HCT116 (cell line): ENCODE measurements around the gene KRT15. TPM values are rescaled to one million over a fixed set of nuclear protein-coding genes. Genes with fewer than 3 reads are reported as not detected.

ENCODE experiments used
- ATAC-seq: fragments of 200-7000 bp; cut with Tn5 transposase; 2 replicates; pipeline ENCODE4 v1.9.1; 2020; ENCODE audit warnings: mild to moderate bottlenecking, moderate library complexity
- BruUV-seq: library from RNA; stranded (reverse); fragments of 400-500 nt; replicated peaks from 2 replicates; lab custom pipeline; 2021; lab: Mats Ljungman, UMichigan
- CTCF ChIA-PET: fragments of 300-600 bp; sonication (Branson Sonifier 250); formaldehyde crosslinking; loops from one replicate; lab custom pipeline; 2021; ENCODE audit warnings: antibody characterized with exemption; lab: Charles Lee
- POLR2A ChIA-PET: fragments of 300-600, 350-600 bp; sonication (Branson Sonifier 250); formaldehyde crosslinking; loops from one replicate; lab custom pipeline; 2021; ENCODE audit warnings: antibody characterized with exemption; lab: Charles Lee
- RAD21 ChIA-PET, 2 experiments: fragments of 300-600 bp; sonication (Branson Sonifier 250); formaldehyde crosslinking; loops; one replicate each; lab custom pipeline; 2023; ENCODE audit warnings: low total read pairs in 2 of 2; ENCODE audit not compliant: uncharacterized antibody in 2 of 2, unreplicated experiment in 2 of 2, low non-redundant PET in 1 of 2; lab: Charles Lee
- DNase-seq: peaks from one replicate; pipeline ENCODE4 v3.0.0-alpha.2; 2010; ENCODE audit warnings: low read depth, low spot score
- H2AFZ ChIP-seq: fragments of 200-600 bp; shearing (Covaris generic), sonication (generic); 2 replicates; pipeline ENCODE4 v1.6.1; 2017; ENCODE audit warnings: low read depth, mixed run types, mixed read lengths, antibody characterized with exemption, low read length; ENCODE audit not compliant: poor library complexity, severe bottlenecking
- H3K27ac ChIP-seq: 2 replicates; pipeline ENCODE4 v1.5.1; 2012; ENCODE audit warnings: low read depth, low read length
- H3K27me3 ChIP-seq: fragments of 200-600 bp; sonication (generic); 2 replicates; pipeline ENCODE4 v1.6.1; 2016; ENCODE audit warnings: mixed run types, low read length, mixed read lengths; ENCODE audit not compliant: insufficient read depth
- H3K36me3 ChIP-seq, 2 experiments: fragments of 200-500 bp in 1 of 2; fragments of 200-600 bp in 1 of 2; sonication (Bioruptor generic) in 1 of 2; sonication (generic) in 1 of 2; 2 replicates each; pipeline versions ENCODE4 v1.5.1 to v1.6.1; 2014 to 2016; ENCODE audit warnings: low read length in 2 of 2, inconsistent platforms in 1 of 2, mixed read lengths in 1 of 2, mixed run types in 1 of 2; ENCODE audit not compliant: insufficient read depth in 2 of 2, control insufficient read depth in 1 of 2
- H3K4me1 ChIP-seq, 2 experiments: fragments of 200-600 bp in 1 of 2; sonication (generic) in 1 of 2; 2 replicates each; pipeline versions ENCODE4 v1.5.1 to v1.6.1; 2012 to 2017; ENCODE audit warnings: low read length in 2 of 2, inconsistent platforms in 1 of 2, mild to moderate bottlenecking in 1 of 2, mixed read lengths in 1 of 2, mixed run types in 1 of 2, moderate library complexity in 1 of 2; ENCODE audit not compliant: insufficient read depth in 2 of 2, control insufficient read depth in 1 of 2
- H3K4me2 ChIP-seq: fragments of 200-600 bp; sonication (generic); 2 replicates; pipeline ENCODE4 v1.6.1; 2017; ENCODE audit warnings: mixed run types, low read length, mixed read lengths
- H3K4me3 ChIP-seq, 2 experiments: fragments of 200-600 bp in 1 of 2; sonication (generic) in 1 of 2; replicated peaks in 1 of 2; 2 replicates each; pipeline ENCODE4 v1.5.1; 2011 to 2016; ENCODE audit warnings: low read length in 2 of 2, control low read depth in 1 of 2, low read depth in 1 of 2, mild to moderate bottlenecking in 1 of 2, mixed read lengths in 1 of 2, mixed run types in 1 of 2
- H3K79me2 ChIP-seq: fragments of 200-600 bp; sonication (generic); 2 replicates; pipeline ENCODE4 v1.6.1; 2017; ENCODE audit warnings: mild to moderate bottlenecking, mixed run types, low read length, moderate library complexity, mixed read lengths; ENCODE audit not compliant: insufficient read depth
- H3K9ac ChIP-seq: fragments of 200-600 bp; sonication (generic); 2 replicates; pipeline ENCODE4 v1.6.1; 2016; ENCODE audit warnings: low read length, mixed read lengths
- H3K9me2 ChIP-seq: fragments of 200-600 bp; sonication (generic), shearing (Covaris generic); 2 replicates; pipeline ENCODE4 v1.6.1; 2017; ENCODE audit warnings: mixed run types, mild to moderate bottlenecking, moderate library complexity; ENCODE audit not compliant: insufficient read depth
- H3K9me3 ChIP-seq, 2 experiments: fragments of 200-500 bp in 1 of 2; fragments of 200-600 bp in 1 of 2; sonication (Bioruptor generic) in 1 of 2; sonication (generic) in 1 of 2; 2 replicates each; pipeline ENCODE4 v1.6.1; 2014 to 2017; ENCODE audit warnings: low read length in 2 of 2, mixed read lengths in 2 of 2, inconsistent platforms in 1 of 2, low read depth in 1 of 2, mild to moderate bottlenecking in 1 of 2, mixed run types in 1 of 2, moderate library complexity in 1 of 2; ENCODE audit not compliant: control insufficient read depth in 1 of 2, insufficient read depth in 1 of 2
- H4K20me1 ChIP-seq: fragments of 200-600 bp; sonication (generic), shearing (Covaris generic); 2 replicates; pipeline ENCODE4 v1.6.1; 2017; ENCODE audit warnings: mixed run types, mild to moderate bottlenecking, moderate library complexity; ENCODE audit not compliant: insufficient read depth
- CBX3 ChIP-seq: IDR thresholded peaks from 2 replicates; pipeline ENCODE4 v1.6.1; 2012; ENCODE audit warnings: low read depth
- EGR1 ChIP-seq: IDR thresholded peaks from 2 replicates; pipeline ENCODE4 v1.6.1; 2012; ENCODE audit warnings: low read depth
- EZH2 ChIP-seq: fragments of 200-600 bp; sonication (generic); IDR thresholded peaks from 2 replicates; pipeline ENCODE4 v1.6.1; 2017; ENCODE audit warnings: antibody characterized with exemption, mixed run types
- EZH2phosphoT487 ChIP-seq: fragments of 200-600 bp; IDR thresholded peaks from 2 replicates; pipeline ENCODE4 v1.6.1; 2018; ENCODE audit warnings: antibody characterized with exemption, borderline replicate concordance
- FOSL1 ChIP-seq: IDR thresholded peaks from 2 replicates; pipeline ENCODE4 v1.6.1; 2012; ENCODE audit warnings: low read depth
- JUND ChIP-seq: IDR thresholded peaks from 2 replicates; pipeline ENCODE4 v1.6.1; 2012
- POLR2A ChIP-seq: IDR thresholded peaks from 2 replicates; pipeline ENCODE4 v1.7.0; 2011; ENCODE audit warnings: borderline replicate concordance; ENCODE audit not compliant: insufficient read depth, insufficient read length; ENCODE audit errors: extremely low read depth
- RAD21 ChIP-seq: IDR thresholded peaks from 2 replicates; pipeline ENCODE4 v1.6.1; 2012; ENCODE audit warnings: low read depth, mild to moderate bottlenecking
- SP1 ChIP-seq: IDR thresholded peaks from 2 replicates; pipeline ENCODE4 v1.6.1; 2012; ENCODE audit warnings: low read depth
- SRF ChIP-seq: IDR thresholded peaks from 2 replicates; pipeline ENCODE4 v1.6.1; 2012; ENCODE audit warnings: low read depth
- ZFX ChIP-seq: fragments of 450-650 bp; IDR thresholded peaks from 2 replicates; pipeline ENCODE4 v1.6.1; 2017
- ZNF274 ChIP-seq: fragments of 200-500 bp; sonication (Bioruptor generic); IDR thresholded peaks from 2 replicates; pipeline ENCODE4 v1.6.1; 2014; ENCODE audit warnings: mild to moderate bottlenecking, low read depth, low read length, inconsistent platforms
- intact Hi-C: fragments of 100-400 bp; cut with micrococcal nuclease; formaldehyde crosslinking; loops from 2 replicates; pipeline ENCODE4 v1.10.0; 2022
- total RNA-seq: library from RNA; stranded (reverse); gene quantifications from one replicate; pipeline ENCODE4 v1.2.1, GENCODE V29; 2021; ENCODE audit not compliant: unreplicated experiment
- TF ChIP-seq, protein P1 (sequence below): IDR thresholded peaks from 2 replicates; pipeline ENCODE4 v1.6.1; 2011; ENCODE audit warnings: mild to moderate bottlenecking, low read length, moderate library complexity; ENCODE audit not compliant: insufficient replicate concordance; ENCODE audit errors: extremely low read depth
- TF ChIP-seq, protein P2 (sequence below): IDR thresholded peaks from 2 replicates; pipeline ENCODE4 v1.6.1; 2012
- TF ChIP-seq, protein P3 (sequence below): IDR thresholded peaks from 2 replicates; pipeline ENCODE4 v1.6.1; 2012
- TF ChIP-seq, protein P4 (sequence below), 3 experiments: fragments of 200-600 bp in 1 of 3; sonication (generic) in 1 of 3; IDR thresholded peaks in 2 of 3; conservative IDR thresholded peaks in 1 of 3; 2 replicates each; pipeline ENCODE4 v1.5.1; 2012 to 2017; ENCODE audit warnings: low read depth in 2 of 3, low read length in 2 of 3, antibody characterized with exemption in 1 of 3, borderline replicate concordance in 1 of 3, control low read depth in 1 of 3, mild to moderate bottlenecking in 1 of 3, mixed read lengths in 1 of 3, mixed run types in 1 of 3, moderate library complexity in 1 of 3; ENCODE audit not compliant: insufficient read depth in 1 of 3

The KRT15 gene
- total RNA-seq, 1 experiment from 2014 or later: 37.1 TPM

DNA sequence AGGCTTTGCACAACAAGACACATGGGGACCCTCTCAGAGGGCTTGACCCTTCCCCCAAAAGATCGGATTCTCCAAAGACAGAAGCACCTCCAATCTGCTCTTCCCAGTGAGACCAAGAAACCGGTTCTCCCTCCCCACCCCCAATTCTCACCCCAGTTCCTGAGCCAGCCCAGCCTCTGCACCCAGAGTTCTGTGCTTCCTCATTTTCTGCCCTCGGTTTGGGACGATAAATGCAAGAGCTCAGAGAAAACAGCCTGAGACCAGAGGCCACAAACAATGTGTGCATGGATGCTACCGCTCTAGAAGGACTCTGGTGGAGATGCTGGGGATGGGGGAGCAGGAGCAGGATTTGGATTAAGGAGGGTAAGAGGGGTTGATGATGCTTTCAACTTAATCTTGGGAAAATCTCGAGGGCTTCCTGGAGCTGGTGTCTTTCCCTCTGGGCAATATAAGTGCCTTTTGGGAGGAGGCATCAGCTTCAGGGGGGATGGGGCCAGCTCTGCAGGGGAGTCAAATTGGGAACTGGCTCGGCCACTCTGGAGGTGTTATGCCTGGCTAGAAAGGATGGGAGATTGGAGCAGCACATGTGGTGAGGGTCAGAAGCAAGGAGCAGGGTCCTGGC lies 6.0 kb downstream of the KRT15 start:
- CTCF ChIA-PET: no interaction called here
- Histone ChIP-seq H3K36me3 (0 out of 4 replicates have a peak, but pooled peaks cover 0 to 5% of the 10 kb centered on the region in 2 experiments), H3K4me1 (peaks cover 13 to 43% of the 10 kb centered on the region in 2 experiments), H3K27ac (no peak overlapping the region), H3K79me2 (no peaks in the 10 kb centered on the region), H2AFZ (no peak overlapping the region), H3K9ac (no peak overlapping the region), H3K27me3 (no peaks in the 10 kb centered on the region), H3K4me2 (no peak overlapping the region), H3K4me3 (no peak overlapping the region), H4K20me1 (no peaks in the 10 kb centered on the region), H3K9me2 (no peaks in the 10 kb centered on the region), H3K9me3 (no peaks in the 10 kb centered on the region)
- no TSS peak for BruUV-seq
- TF ChIP-seq ZNF274: no peak
- no peak for TF ChIP-seq SRF
- no peak for TF ChIP-seq FOSL1
- POLR2A ChIA-PET: interaction anchor here (1.5 kb wide), 1 partner anchor 9 kb away, joined by 4 read pairs; no protein-coding TSS in a partner anchor
- ATAC-seq: no peak
- no peak for DNase-seq
- RAD21 ChIA-PET: no interaction called here
- intact Hi-C loops: no loop called here

DNA sequence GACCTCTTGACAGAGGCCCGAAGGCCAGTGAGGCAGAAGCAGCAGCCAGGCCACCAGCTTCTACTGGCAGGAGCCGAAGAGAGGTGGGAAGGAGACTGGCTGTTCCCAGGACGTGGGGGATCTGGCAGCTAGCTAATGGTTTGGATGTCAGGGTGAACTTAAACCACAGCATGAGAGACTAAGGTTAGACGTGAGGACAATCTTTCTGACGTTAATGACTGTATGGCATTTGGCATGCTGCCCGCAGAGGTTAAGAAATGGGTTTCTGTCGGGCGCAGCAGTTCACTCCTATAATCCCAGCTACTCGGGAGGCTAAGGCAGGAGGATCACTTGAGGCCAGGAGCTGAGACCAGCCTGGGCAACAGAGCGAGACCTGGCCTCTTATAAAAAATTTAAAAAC lies 7.0 kb downstream of the KRT15 start:
- no peak for TF ChIP-seq POLR2A
- no peak for TF ChIP-seq ZNF274
- no peak for TF ChIP-seq JUND
- TF ChIP-seq, protein P1, sequence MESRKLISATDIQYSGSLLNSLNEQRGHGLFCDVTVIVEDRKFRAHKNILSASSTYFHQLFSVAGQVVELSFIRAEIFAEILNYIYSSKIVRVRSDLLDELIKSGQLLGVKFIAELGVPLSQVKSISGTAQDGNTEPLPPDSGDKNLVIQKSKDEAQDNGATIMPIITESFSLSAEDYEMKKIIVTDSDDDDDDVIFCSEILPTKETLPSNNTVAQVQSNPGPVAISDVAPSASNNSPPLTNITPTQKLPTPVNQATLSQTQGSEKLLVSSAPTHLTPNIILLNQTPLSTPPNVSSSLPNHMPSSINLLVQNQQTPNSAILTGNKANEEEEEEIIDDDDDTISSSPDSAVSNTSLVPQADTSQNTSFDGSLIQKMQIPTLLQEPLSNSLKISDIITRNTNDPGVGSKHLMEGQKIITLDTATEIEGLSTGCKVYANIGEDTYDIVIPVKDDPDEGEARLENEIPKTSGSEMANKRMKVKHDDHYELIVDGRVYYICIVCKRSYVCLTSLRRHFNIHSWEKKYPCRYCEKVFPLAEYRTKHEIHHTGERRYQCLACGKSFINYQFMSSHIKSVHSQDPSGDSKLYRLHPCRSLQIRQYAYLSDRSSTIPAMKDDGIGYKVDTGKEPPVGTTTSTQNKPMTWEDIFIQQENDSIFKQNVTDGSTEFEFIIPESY: no peak
- no peak for TF ChIP-seq CBX3
- TF ChIP-seq, protein P2, sequence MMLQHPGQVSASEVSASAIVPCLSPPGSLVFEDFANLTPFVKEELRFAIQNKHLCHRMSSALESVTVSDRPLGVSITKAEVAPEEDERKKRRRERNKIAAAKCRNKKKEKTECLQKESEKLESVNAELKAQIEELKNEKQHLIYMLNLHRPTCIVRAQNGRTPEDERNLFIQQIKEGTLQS: no peak
- TF ChIP-seq FOSL1: no peak
- no peak for TF ChIP-seq EZH2phosphoT487
- no peak for TF ChIP-seq ZFX
- TF ChIP-seq RAD21: no peak
- TF ChIP-seq, protein P3, sequence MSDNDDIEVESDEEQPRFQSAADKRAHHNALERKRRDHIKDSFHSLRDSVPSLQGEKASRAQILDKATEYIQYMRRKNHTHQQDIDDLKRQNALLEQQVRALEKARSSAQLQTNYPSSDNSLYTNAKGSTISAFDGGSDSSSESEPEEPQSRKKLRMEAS: no peak
- no peak for TF ChIP-seq EGR1
- TF ChIP-seq, protein P4, sequence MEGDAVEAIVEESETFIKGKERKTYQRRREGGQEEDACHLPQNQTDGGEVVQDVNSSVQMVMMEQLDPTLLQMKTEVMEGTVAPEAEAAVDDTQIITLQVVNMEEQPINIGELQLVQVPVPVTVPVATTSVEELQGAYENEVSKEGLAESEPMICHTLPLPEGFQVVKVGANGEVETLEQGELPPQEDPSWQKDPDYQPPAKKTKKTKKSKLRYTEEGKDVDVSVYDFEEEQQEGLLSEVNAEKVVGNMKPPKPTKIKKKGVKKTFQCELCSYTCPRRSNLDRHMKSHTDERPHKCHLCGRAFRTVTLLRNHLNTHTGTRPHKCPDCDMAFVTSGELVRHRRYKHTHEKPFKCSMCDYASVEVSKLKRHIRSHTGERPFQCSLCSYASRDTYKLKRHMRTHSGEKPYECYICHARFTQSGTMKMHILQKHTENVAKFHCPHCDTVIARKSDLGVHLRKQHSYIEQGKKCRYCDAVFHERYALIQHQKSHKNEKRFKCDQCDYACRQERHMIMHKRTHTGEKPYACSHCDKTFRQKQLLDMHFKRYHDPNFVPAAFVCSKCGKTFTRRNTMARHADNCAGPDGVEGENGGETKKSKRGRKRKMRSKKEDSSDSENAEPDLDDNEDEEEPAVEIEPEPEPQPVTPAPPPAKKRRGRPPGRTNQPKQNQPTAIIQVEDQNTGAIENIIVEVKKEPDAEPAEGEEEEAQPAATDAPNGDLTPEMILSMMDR (IDR thresholded peaks at IDR 0.05 in 2 of 3, conservative IDR thresholded peaks at IDR 0.05 in 1 of 3; ENCODE audit: borderline replicate concordance in 1 of 3, insufficient read depth in 1 of 3, low read depth in 2 of 3, low read length in 2 of 3): no peak
- no peak for TF ChIP-seq EZH2
- TF ChIP-seq SP1: no peak
- ATAC-seq (no peak), DNase-seq (no peak)
- ChIA-PET RAD21 (interaction anchor here in 1 of 2 experiments (1.1 kb wide), 1 partner anchor 37 kb away, joined by 3 read pairs; no protein-coding TSS in a partner anchor), POLR2A (interaction anchor here (1.5 kb wide), 1 partner anchor 10 kb away, joined by 4 read pairs; no protein-coding TSS in a partner anchor), CTCF (interaction anchor here (3.9 kb wide), 1 partner anchor 37 kb away, joined by 10 read pairs; no protein-coding TSS in a partner anchor)
- Histone ChIP-seq H2AFZ (no peak overlapping the region), H3K4me2 (peak overlapping the region; percentile 22; the same call in 1 of the 2 replicates), H3K27ac (no peak overlapping the region), H3K27me3 (no peaks in the 10 kb centered on the region), H3K4me1 (peaks cover 13 to 49% of the 10 kb centered on the region in 2 experiments), H3K4me3 (no peak overlapping the region), H4K20me1 (no peaks in the 10 kb centered on the region), H3K9me2 (no peaks in the 10 kb centered on the region), H3K9ac (no peak overlapping the region; the same call in 1 of the 2 replicates), H3K79me2 (no peaks in the 10 kb centered on the region), H3K9me3 (no peaks in the 10 kb centered on the region), H3K36me3 (0 out of 4 replicates have a peak, but pooled peaks cover 0 to 5% of the 10 kb centered on the region in 2 experiments)
- no TSS peak for BruUV-seq
- intact Hi-C loops: no loop called here
